Measurements from ENCODE around the gene RASL10B.
"Not testable (repeated sequence)": the region's sequence is repeated elsewhere in the genome, so short reads cannot be mapped to it uniquely, and the experiment has no call there.

Gene RASL10B

DNA sequence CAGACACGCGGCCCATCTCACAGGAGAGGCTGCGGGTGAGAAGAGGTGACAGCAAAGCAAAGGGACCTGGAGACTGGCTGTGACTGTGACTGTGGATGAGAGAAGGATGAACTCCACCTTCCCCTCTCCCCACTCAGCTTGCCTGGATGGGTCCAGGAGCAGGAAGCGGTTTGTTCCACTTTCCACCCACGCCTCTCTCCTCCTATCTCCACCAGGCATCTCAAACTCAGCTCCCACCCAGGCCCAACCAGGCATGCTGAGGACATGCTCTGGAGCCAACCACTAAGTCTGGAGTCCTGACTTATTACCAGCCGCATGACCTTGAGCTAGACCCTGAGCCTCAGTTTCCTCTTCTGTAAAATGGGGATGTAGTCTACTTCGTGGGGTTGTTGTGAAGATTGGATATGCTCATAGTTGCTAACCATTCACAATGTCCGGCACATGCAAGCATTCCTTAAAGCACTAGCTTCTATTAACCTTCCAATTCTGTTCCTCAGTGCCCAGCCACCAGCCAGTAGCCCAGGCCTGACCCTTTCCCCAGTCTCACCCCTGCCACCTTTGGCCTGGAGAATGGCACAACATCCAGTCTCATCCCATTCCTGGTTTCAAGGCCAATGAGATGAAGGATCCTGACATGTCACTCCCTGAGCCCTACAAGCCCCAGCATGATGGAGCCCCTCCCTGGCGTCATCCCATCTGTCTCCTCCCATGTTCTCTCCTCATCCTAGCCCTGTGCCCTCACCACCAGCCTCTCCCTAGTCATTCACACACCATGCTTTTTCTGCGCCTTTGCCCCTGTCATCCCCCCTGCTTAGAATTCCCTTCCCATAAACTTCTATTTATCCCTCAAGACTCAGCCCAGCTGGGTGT is 19.3 kb downstream of the RASL10B start:
- DNase-seq (ENCODE audit: low read depth in 1 of 2, low spot score in 1 of 2), result no peak
- H3K27ac ChIP-seq (replicated peaks), result no peak overlapping the region
- TF ChIP-seq, protein P1, sequence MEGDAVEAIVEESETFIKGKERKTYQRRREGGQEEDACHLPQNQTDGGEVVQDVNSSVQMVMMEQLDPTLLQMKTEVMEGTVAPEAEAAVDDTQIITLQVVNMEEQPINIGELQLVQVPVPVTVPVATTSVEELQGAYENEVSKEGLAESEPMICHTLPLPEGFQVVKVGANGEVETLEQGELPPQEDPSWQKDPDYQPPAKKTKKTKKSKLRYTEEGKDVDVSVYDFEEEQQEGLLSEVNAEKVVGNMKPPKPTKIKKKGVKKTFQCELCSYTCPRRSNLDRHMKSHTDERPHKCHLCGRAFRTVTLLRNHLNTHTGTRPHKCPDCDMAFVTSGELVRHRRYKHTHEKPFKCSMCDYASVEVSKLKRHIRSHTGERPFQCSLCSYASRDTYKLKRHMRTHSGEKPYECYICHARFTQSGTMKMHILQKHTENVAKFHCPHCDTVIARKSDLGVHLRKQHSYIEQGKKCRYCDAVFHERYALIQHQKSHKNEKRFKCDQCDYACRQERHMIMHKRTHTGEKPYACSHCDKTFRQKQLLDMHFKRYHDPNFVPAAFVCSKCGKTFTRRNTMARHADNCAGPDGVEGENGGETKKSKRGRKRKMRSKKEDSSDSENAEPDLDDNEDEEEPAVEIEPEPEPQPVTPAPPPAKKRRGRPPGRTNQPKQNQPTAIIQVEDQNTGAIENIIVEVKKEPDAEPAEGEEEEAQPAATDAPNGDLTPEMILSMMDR (IDR thresholded peaks at IDR 0.05; ENCODE audit: insufficient read depth, low read length), result no peak
- TF ChIP-seq, protein P2, sequence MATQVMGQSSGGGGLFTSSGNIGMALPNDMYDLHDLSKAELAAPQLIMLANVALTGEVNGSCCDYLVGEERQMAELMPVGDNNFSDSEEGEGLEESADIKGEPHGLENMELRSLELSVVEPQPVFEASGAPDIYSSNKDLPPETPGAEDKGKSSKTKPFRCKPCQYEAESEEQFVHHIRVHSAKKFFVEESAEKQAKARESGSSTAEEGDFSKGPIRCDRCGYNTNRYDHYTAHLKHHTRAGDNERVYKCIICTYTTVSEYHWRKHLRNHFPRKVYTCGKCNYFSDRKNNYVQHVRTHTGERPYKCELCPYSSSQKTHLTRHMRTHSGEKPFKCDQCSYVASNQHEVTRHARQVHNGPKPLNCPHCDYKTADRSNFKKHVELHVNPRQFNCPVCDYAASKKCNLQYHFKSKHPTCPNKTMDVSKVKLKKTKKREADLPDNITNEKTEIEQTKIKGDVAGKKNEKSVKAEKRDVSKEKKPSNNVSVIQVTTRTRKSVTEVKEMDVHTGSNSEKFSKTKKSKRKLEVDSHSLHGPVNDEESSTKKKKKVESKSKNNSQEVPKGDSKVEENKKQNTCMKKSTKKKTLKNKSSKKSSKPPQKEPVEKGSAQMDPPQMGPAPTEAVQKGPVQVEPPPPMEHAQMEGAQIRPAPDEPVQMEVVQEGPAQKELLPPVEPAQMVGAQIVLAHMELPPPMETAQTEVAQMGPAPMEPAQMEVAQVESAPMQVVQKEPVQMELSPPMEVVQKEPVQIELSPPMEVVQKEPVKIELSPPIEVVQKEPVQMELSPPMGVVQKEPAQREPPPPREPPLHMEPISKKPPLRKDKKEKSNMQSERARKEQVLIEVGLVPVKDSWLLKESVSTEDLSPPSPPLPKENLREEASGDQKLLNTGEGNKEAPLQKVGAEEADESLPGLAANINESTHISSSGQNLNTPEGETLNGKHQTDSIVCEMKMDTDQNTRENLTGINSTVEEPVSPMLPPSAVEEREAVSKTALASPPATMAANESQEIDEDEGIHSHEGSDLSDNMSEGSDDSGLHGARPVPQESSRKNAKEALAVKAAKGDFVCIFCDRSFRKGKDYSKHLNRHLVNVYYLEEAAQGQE (IDR thresholded peaks at IDR 0.05; ENCODE audit: insufficient replicate concordance, low read depth), result no peak
- TF ChIP-seq GABPA (IDR thresholded peaks at IDR 0.05; ENCODE audit: low read depth), result no peak
- TF ChIP-seq SPI1 (IDR thresholded peaks at IDR 0.05; ENCODE audit: borderline replicate concordance, low read depth), result no peak
- no peak for TF ChIP-seq POLR2AphosphoS5 (IDR thresholded peaks at IDR 0.05; ENCODE audit: low read depth)
- H3K27me3 ChIP-seq (ENCODE audit: insufficient read depth, poor library complexity, severe bottlenecking), result peaks cover 28% of the 10 kb centered on the region
- no peak overlapping the region for H3K4me3 ChIP-seq (replicated peaks; ENCODE audit: insufficient read depth, low read length)

DNA sequence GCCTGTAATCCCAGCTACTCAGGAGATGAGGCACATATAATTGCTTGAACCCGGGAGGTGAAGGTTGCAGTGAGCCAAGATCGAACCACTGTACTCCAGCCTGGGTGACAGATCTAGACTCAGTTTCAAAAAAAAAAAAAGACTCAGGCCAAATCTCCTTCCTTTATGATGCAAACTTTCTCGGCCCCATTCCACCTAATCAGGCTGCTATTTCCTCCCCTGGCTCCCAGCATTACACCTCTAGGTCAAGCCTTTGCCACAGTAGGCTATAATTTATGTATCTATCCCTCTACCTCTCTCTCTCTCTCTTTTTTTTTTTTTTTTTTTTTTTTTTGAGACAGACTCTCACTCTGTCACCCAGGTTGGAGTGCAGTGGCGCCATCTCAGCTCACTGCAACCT is 20.1 kb downstream of the RASL10B start:
- not testable (repeated sequence) for DNase-seq (ENCODE audit: low read depth in 1 of 2, low spot score in 1 of 2); H3K27ac ChIP-seq (replicated peaks); H3K4me3 ChIP-seq (replicated peaks; ENCODE audit: insufficient read depth, low read length)
- peaks cover 28% of the 10 kb centered on the region for H3K27me3 ChIP-seq (ENCODE audit: insufficient read depth, poor library complexity, severe bottlenecking)

DNA sequence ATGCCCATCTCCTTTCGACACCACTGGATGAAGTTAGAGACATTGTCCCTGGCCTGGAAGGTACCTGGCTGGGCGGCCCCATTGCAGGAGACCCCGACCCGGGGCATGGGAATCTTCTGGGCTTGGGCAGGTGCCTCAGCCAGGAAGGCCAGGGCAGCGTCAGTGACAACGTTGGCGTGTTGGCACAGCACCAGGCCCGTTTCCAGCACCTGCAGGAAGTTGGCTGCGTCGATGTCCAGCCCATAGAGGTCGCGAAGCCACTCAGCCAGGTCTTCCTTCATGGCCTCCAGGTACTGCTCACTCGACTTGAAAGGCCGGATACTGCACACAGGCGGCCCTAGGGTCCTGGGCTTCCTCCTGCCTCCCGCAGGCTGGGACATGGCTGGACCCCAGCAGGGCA is 21.0 kb downstream of the RASL10B start:
- Histone ChIP-seq H3K4me3 (replicated peaks; ENCODE audit: insufficient read depth, low read length) (no peak overlapping the region), H3K27me3 (ENCODE audit: insufficient read depth, poor library complexity, severe bottlenecking) (peaks cover 28% of the 10 kb centered on the region), H3K27ac (replicated peaks) (no peak overlapping the region)
- TF ChIP-seq SPI1 (IDR thresholded peaks at IDR 0.05; ENCODE audit: borderline replicate concordance, low read depth) (no peak), GABPA (IDR thresholded peaks at IDR 0.05; ENCODE audit: low read depth) (no peak), POLR2AphosphoS5 (IDR thresholded peaks at IDR 0.05; ENCODE audit: low read depth) (no peak)
- TF ChIP-seq, protein P2 (IDR thresholded peaks at IDR 0.05; ENCODE audit: insufficient replicate concordance, low read depth), result no peak
- TF ChIP-seq, protein P1 (IDR thresholded peaks at IDR 0.05; ENCODE audit: insufficient read depth, low read length), result no peak
- DNase-seq (ENCODE audit: low read depth in 1 of 2, low spot score in 1 of 2), result no peak

DNA sequence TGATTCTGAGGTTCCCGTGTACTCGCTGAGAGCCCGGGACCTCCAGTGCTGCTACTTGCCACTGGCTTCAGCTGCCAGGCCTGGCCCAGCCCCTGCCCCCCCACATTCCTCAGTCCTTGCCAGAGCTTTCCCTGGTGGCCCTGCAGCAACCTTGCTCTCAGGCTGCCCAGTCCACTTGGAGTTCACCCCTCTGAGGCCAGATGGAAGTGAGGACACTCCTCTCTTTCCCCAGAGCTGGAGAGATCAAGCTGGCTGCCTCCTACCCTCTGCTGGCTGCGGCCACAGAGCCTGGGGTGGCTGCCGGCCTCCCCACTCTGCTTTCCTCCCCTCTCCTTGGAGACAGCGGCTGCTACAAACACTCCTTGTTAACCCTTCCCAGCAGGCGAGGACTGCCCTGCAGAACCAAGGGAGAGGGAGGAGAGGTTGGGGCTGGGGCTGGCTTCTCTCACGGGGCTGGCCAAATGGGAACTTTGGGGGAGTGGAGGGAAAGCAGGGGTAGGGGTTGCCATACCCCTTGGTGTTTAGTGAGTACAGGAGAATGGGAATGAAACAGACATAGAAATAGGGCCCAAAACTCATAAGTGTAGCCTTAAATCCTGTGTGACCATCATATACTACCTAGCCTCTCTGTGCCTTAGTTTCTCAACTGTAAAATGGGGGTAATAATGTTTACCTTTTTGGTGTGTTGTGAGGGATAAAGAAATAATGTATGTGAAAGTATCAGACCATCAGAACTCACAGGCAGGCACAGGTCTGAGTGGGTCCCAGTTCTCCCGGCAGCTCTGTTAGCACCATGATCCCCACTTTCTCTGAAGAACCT is 21.7 kb downstream of the RASL10B start, which contains the start of gene GAS2L2:
Gene GAS2L2 (minus strand): TSS at position 295 of the 820 bp plus-strand sequence. CDS start 389 bp downstream, outside the sequence.
- no peak for TF ChIP-seq SPI1 (IDR thresholded peaks at IDR 0.05; ENCODE audit: borderline replicate concordance, low read depth)
- TF ChIP-seq POLR2AphosphoS5 (IDR thresholded peaks at IDR 0.05; ENCODE audit: low read depth), result no peak
- no peak for TF ChIP-seq GABPA (IDR thresholded peaks at IDR 0.05; ENCODE audit: low read depth)
- TF ChIP-seq, protein P2 (IDR thresholded peaks at IDR 0.05; ENCODE audit: insufficient replicate concordance, low read depth), result no peak
- TF ChIP-seq, protein P1 (IDR thresholded peaks at IDR 0.05; ENCODE audit: insufficient read depth, low read length), result no peak
- H3K4me3 ChIP-seq (replicated peaks; ENCODE audit: insufficient read depth, low read length), result no peak within 1 kb of the TSS
- DNase-seq (ENCODE audit: low read depth in 1 of 2, low spot score in 1 of 2), result no peak

More for the DNA sequence above, 21.7 kb downstream of the RASL10B start, which contains the start of gene GAS2L2:
- no peak within 1 kb of the TSS for H3K27ac ChIP-seq (replicated peaks)
- H3K27me3 ChIP-seq (ENCODE audit: insufficient read depth, poor library complexity, severe bottlenecking), result peaks cover 28% of the 10 kb centered on the region

Measured in HL-60 (cell line).